Measurements from ENCODE around the gene GPC5. TPM values are rescaled to one million over a fixed set of nuclear protein-coding genes. Genes with fewer than 3 reads are reported as not detected.

The GPC5 gene
- total RNA-seq, 1 donor from 2014 or later, result 0.28 TPM

DNA sequence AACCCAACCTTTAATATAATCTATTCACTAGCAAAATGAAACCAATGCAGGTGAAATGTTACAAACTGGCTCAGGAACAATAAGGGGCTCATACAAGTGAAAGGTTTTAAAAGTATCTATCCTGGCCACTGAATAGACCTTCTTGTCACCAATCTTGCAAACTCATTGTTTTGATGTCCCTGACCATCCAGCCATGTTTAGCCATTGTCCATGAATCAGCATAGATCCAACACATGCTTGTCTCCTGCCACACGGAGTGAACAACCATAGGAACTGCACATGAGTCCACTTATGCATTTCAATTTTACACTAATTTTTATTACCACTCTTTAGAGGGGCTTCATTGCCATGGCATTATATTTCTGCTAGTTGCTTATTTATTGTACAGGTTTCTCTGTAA lies 331.4 kb downstream of the GPC5 start:
- no peak for DNase-seq (ENCODE audit: low read depth, low spot score)
- H3K27me3 Mint-ChIP-seq (ENCODE audit: low read depth), result no peaks in the 10 kb centered on the region
- no peaks in the 10 kb centered on the region for H3K36me3 Mint-ChIP-seq (ENCODE audit: low read depth)
- no peak overlapping the region for H3K27ac Mint-ChIP-seq (ENCODE audit: unreplicated experiment)
- TF ChIP-seq, protein P1, sequence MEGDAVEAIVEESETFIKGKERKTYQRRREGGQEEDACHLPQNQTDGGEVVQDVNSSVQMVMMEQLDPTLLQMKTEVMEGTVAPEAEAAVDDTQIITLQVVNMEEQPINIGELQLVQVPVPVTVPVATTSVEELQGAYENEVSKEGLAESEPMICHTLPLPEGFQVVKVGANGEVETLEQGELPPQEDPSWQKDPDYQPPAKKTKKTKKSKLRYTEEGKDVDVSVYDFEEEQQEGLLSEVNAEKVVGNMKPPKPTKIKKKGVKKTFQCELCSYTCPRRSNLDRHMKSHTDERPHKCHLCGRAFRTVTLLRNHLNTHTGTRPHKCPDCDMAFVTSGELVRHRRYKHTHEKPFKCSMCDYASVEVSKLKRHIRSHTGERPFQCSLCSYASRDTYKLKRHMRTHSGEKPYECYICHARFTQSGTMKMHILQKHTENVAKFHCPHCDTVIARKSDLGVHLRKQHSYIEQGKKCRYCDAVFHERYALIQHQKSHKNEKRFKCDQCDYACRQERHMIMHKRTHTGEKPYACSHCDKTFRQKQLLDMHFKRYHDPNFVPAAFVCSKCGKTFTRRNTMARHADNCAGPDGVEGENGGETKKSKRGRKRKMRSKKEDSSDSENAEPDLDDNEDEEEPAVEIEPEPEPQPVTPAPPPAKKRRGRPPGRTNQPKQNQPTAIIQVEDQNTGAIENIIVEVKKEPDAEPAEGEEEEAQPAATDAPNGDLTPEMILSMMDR (conservative IDR thresholded peaks at IDR 0.05), result no peak
- peaks cover 5% of the 10 kb centered on the region for H3K4me1 Mint-ChIP-seq
- H3K9me3 Mint-ChIP-seq, result peaks cover 11% of the 10 kb centered on the region
- no peak overlapping the region for H3K4me3 Mint-ChIP-seq

DNA sequence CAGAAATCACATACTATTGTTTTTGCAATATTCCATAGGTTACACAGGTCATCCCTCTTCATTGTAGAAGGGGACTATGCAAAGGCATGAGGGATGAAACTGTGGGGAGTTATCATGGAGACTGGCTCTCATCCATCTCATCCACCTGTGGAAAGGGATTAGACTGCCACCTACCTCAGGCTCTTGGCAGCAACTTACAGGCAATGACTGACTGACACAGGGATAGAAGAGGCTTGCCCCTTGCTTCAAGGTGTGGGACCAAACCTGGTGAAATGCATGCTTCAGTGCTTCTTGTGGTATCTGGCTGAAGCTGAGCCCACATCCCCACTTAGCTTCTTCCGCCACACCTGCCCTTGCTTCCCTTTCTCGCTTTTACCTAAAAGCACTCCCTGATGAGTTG lies 341.3 kb downstream of the GPC5 start:
- Mint-ChIP-seq H3K4me1 (peaks cover 8% of the 10 kb centered on the region), H3K36me3 (ENCODE audit: low read depth) (no peaks in the 10 kb centered on the region), H3K9me3 (no peaks in the 10 kb centered on the region), H3K27ac (ENCODE audit: unreplicated experiment) (no peak overlapping the region), H3K4me3 (no peak overlapping the region), H3K27me3 (ENCODE audit: low read depth) (no peaks in the 10 kb centered on the region)
- TF ChIP-seq, protein P1 (conservative IDR thresholded peaks at IDR 0.05), result no peak
- no peak for DNase-seq (ENCODE audit: low read depth, low spot score)

DNA sequence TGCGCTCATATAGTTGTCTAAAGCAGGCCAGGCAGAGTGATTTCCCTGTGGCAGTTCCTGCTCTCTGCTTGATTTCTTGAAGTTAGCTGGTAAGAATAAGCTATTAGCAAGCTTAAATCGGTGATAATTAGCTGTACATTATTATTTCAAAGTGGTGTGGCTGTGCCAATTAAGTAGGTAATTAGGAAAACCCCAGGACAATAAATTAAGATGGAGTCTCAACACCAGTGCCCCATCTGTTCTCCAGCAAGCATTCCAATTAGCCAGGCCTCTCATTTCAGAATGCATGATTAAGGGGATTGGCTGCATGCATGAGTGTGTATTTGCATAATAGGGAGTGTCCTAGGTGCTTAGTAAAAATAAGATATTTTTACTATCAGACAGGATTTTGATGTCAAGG lies 342.3 kb downstream of the GPC5 start:
- Mint-ChIP-seq H3K27ac (ENCODE audit: unreplicated experiment) (no peak overlapping the region), H3K27me3 (ENCODE audit: low read depth) (no peaks in the 10 kb centered on the region), H3K9me3 (no peaks in the 10 kb centered on the region), H3K36me3 (ENCODE audit: low read depth) (no peaks in the 10 kb centered on the region), H3K4me3 (no peak overlapping the region), H3K4me1 (peaks cover 18% of the 10 kb centered on the region)
- DNase-seq (ENCODE audit: low read depth, low spot score), result no peak
- TF ChIP-seq, protein P1 (conservative IDR thresholded peaks at IDR 0.05), result no peak

DNA sequence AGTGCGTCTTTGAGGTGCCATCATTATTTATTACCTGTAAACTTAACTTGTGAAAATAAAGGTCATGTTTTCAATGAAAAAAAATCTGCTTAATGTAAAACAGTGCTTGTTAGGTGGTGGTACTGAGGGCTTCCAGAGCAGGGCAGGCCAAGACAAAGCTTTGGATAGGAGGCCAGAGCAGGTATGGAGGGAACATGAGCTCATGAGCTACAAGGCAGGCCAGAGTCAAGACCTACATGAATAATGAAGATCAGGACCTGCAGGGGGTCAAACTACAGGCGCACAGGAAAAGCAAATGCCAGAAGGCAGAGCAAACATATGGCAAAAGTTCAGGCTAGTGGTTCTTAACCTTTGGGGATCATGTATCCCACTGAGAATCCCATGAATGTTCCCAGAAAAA lies 343.5 kb downstream of the GPC5 start:
- Mint-ChIP-seq H3K9me3 (no peaks in the 10 kb centered on the region), H3K27me3 (ENCODE audit: low read depth) (no peaks in the 10 kb centered on the region), H3K4me3 (no peak overlapping the region), H3K36me3 (ENCODE audit: low read depth) (no peaks in the 10 kb centered on the region), H3K4me1 (peaks cover 30% of the 10 kb centered on the region), H3K27ac (ENCODE audit: unreplicated experiment) (no peak overlapping the region)
- TF ChIP-seq, protein P1 (conservative IDR thresholded peaks at IDR 0.05), result no peak
- DNase-seq (ENCODE audit: low read depth, low spot score), result no peak

DNA sequence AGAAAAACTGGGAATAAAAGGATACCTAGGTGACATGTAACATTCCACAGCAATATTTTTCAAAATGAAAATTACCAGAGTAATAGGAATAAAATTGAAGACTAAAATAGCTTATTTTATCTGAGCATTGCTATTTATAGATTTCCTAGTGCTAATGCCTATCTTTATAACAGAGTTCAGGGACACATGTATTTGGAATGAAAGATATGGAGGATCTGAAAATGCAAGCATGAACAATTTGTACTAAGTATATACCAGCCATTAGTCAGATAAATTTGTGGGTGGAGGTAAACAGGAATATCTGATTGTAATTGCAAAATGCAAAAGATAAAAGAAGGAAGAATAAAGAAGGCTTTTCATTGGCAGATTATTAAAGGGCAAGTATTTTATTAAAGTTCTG lies 345.9 kb downstream of the GPC5 start:
- Mint-ChIP-seq H3K36me3 (ENCODE audit: low read depth) (peaks cover 4% of the 10 kb centered on the region), H3K4me1 (peaks cover 39% of the 10 kb centered on the region), H3K9me3 (peaks cover 5% of the 10 kb centered on the region), H3K4me3 (no peak overlapping the region), H3K27me3 (ENCODE audit: low read depth) (no peaks in the 10 kb centered on the region), H3K27ac (ENCODE audit: unreplicated experiment) (no peak overlapping the region)
- no peak for DNase-seq (ENCODE audit: low read depth, low spot score)
- TF ChIP-seq, protein P1 (conservative IDR thresholded peaks at IDR 0.05), result no peak

DNA sequence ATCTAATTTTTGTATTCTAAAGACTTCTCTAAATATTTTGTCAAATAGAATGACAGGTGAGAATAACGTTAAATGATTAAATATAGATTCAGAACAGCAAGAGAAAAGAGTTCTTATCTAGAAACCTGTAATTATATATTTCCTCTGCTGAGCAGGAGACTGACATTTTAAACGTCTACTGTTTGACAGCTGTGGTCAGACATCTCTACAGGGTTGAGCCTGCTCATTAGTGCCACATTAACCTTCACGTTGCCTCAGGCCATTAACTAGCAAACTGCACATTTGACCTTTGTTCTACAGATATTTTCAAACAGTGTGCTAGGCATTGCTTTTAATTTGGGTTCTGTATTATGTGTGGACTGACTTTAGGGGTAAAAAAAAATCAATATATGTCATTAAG lies 347.5 kb downstream of the GPC5 start:
- TF ChIP-seq, protein P1 (conservative IDR thresholded peaks at IDR 0.05), result no peak
- Mint-ChIP-seq H3K36me3 (ENCODE audit: low read depth) (peaks cover 4% of the 10 kb centered on the region), H3K27me3 (ENCODE audit: low read depth) (no peaks in the 10 kb centered on the region), H3K27ac (ENCODE audit: unreplicated experiment) (no peak overlapping the region), H3K4me1 (peaks cover 39% of the 10 kb centered on the region), H3K9me3 (peaks cover 5% of the 10 kb centered on the region), H3K4me3 (peak overlapping the region; percentile 50)
- DNase-seq (ENCODE audit: low read depth, low spot score), result no peak
